Measurements from ENCODE around the gene CLEC14A. TPM values are rescaled to one million over a fixed set of nuclear protein-coding genes. Genes with fewer than 3 reads are reported as not detected.
A peak's percentile ranks its signal among the peaks of the same experiment; 100 is the strongest.

CLEC14A gene
- total RNA-seq, 4 donors from 2014 or later, result 4.0 to 11.0 (median 7.5) TPM

DNA sequence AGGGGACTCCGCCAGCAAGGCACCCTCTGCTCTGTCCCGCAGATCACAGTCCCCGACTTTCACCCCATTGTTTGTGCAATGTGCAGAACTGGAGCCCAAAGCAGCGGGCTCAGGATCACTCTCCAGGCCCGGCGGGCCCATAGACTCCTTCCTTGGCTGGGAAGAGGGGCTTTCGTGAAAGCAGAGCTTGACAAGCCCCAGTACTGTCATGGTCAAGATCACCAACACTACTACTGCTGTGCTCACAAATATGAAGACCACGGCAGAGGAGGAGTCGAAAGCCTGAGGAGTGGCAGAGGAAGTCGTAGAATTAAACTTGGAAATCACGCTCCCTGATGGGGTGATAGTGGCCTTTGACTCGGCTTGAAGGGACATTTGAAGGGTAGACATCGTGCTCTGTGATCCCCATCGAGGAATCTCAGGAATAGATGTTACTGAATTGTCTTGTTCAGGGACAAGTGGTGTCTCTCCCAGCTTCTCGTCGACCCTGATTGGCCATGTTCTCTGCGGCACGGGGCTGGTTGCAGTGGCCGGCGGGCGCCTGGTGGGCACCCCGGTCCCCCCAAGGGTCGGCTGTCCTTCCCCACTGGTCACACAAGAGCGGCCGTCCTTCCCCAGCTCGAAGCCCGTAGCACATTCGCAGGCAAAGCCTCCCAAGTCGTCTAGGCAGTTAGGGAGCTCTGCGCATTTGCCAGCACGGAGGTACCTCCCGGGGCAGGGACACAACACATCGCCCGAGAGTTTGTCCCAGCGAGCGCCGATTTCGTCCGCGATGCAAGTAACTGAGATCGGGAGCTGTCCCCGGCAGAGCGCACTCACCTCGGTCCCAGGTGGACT, 1.1 kb downstream of the CLEC14A start:
- peak in 1 of 3 donors; percentile 43 for DNase-seq
- Histone ChIP-seq H3K36me3 (no peaks in the 10 kb centered on the region), H3K9me3 (no peaks in the 10 kb centered on the region), H3K27me3 (peaks cover 0 to 14% of the 10 kb centered on the region in 2 donors), H3K4me1 (no peaks in the 10 kb centered on the region), H3K4me3 (peak overlapping the region; percentile 15 to 48 (median 34)), H3K27ac (peak overlapping the region in 3 of 4 donors; percentile 32 to 86 (median 80))
- TF ChIP-seq, protein P1, sequence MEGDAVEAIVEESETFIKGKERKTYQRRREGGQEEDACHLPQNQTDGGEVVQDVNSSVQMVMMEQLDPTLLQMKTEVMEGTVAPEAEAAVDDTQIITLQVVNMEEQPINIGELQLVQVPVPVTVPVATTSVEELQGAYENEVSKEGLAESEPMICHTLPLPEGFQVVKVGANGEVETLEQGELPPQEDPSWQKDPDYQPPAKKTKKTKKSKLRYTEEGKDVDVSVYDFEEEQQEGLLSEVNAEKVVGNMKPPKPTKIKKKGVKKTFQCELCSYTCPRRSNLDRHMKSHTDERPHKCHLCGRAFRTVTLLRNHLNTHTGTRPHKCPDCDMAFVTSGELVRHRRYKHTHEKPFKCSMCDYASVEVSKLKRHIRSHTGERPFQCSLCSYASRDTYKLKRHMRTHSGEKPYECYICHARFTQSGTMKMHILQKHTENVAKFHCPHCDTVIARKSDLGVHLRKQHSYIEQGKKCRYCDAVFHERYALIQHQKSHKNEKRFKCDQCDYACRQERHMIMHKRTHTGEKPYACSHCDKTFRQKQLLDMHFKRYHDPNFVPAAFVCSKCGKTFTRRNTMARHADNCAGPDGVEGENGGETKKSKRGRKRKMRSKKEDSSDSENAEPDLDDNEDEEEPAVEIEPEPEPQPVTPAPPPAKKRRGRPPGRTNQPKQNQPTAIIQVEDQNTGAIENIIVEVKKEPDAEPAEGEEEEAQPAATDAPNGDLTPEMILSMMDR (IDR thresholded peaks at IDR 0.05), result no peak
- TF ChIP-seq POLR2A (IDR thresholded peaks at IDR 0.05), result no peak

DNA sequence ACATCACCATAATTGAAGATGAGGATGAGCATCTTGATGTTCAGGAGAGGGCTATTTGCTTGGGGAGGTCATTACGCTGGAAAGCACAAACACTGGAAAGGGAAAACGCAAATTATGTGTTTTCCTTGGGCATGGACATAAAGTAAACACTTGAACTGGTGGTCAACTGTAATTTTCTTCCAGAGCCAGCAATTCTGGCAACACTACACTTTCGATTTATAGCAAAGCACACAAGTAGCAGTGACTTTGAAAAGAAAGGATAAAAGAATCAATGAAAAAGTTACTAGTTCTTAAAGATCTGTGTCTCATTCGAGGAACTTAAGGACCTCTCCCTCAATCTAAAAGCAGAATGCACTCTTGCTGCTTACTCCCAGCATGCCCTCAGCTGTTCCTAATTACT, 2.2 kb downstream of the CLEC14A start:
- H3K27me3 ChIP-seq, result peaks cover 0 to 14% of the 10 kb centered on the region in 2 donors
- peak overlapping the region in 1 of 4 donors; percentile 48 for H3K4me3 ChIP-seq
- DNase-seq, result no peak
- no peaks in the 10 kb centered on the region for H3K4me1 ChIP-seq
- peak overlapping the region in 2 of 4 donors; percentile 22 to 86 for H3K27ac ChIP-seq
- TF ChIP-seq, protein P1 (IDR thresholded peaks at IDR 0.05), result no peak
- TF ChIP-seq POLR2A (IDR thresholded peaks at IDR 0.05), result no peak
- no peaks in the 10 kb centered on the region for H3K36me3 ChIP-seq
- H3K9me3 ChIP-seq, result no peaks in the 10 kb centered on the region

DNA sequence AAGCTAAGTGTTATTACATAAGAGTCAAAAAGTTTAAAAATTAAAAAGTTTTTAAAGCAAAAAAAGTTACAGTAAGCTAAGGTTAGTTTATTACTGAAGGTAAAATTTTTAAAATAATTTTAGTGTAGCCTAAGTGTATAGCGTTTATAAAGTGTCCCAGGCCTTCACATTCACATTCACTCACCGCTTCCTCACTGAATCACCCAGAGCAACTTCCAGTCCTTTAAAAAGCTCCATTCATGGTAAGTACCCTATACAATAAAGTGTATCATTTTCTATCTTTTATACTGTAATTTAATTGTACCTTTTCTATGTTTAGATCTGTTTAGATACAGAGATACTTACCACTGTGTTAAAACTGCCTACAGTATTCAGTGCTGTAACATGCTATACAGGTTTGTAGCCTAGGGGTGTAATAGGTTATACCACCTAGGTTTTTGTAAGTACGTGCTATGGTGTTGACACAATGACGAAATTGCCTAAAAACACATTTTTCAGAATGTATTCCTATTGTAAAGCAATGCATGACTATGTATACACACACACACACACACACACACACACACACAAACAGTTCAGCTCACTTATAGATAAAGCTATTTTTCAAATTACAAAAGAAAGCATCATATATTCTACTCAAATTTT, 3.7 kb downstream of the CLEC14A start:
- DNase-seq, result no peak
- Histone ChIP-seq H3K4me1 (no peaks in the 10 kb centered on the region), H3K9me3 (no peaks in the 10 kb centered on the region), H3K27ac (peak overlapping the region in 1 of 4 donors; percentile 14), H3K36me3 (no peaks in the 10 kb centered on the region), H3K27me3 (peaks cover 0 to 14% of the 10 kb centered on the region in 2 donors), H3K4me3 (peak overlapping the region in 2 of 4 donors; percentile 13 to 48)
- no peak for TF ChIP-seq POLR2A (IDR thresholded peaks at IDR 0.05)
- TF ChIP-seq, protein P1 (IDR thresholded peaks at IDR 0.05), result no peak

DNA sequence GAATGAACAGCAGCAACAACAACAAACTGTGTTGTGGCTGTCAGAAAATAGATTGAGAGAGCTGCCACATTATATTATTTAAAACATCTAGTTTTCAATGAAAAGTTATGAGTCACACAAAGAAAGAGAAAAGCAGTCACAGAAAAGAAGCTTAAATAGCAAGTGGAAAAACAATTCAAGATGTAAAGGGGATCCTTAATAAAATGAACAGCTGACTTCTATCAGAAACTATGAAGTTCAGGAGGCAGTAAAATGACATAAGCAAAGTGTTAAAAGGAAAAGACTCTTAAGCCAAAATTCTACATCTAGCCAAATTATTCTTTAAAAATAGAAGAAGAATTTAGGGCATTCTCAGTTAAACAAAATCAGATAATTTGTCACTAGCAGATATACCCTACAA, 5.6 kb downstream of the CLEC14A start:
- Histone ChIP-seq H3K36me3 (no peaks in the 10 kb centered on the region), H3K4me3 (no peak overlapping the region), H3K27ac (no peak overlapping the region), H3K27me3 (peaks cover 0 to 10% of the 10 kb centered on the region in 2 donors), H3K4me1 (no peaks in the 10 kb centered on the region), H3K9me3 (no peaks in the 10 kb centered on the region)
- no peak for DNase-seq
- TF ChIP-seq, protein P1 (IDR thresholded peaks at IDR 0.05), result no peak
- TF ChIP-seq POLR2A (IDR thresholded peaks at IDR 0.05), result no peak

DNA sequence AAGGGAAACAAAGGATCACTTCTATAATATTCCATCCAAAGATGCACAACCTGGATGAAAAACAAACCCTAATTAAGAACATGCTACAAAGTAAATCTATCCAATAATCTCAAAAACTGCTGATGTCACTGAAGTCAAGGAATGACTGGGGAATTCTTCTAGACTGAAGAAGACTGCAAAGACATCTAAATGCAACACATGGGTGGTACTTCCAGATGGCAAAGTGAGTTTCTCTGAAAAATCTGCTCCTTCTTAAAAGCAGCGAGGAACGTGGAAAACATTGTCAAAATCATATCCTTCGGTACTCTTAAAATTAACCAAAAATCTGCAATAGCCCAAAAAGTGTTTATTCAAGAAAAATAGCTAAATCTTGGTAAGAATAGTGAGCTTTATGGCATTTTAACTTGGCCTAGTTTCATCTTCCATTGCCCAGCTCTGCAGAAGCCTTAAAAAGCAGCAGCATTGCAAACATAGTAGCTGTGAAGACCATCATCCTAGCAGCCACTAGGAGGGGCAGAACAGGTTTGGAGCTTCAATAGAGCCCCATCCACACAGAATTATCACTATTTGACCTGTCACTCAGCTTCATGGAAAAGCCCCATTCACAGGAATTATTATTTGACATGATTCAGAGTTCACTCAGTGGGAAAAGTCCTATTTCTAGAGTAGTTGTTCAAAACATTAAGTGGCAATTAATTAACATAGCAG, 7.4 kb downstream of the CLEC14A start:
- Histone ChIP-seq H3K9me3 (no peaks in the 10 kb centered on the region), H3K4me1 (no peaks in the 10 kb centered on the region), H3K27ac (no peak overlapping the region), H3K4me3 (no peak overlapping the region), H3K27me3 (no peaks in the 10 kb centered on the region), H3K36me3 (no peaks in the 10 kb centered on the region)
- DNase-seq, result no peak
- TF ChIP-seq POLR2A (IDR thresholded peaks at IDR 0.05), result no peak
- TF ChIP-seq, protein P1 (IDR thresholded peaks at IDR 0.05), result no peak

Measured in Peyer's patch (tissue), 4 donors.